ENCODE measurements around the gene DDAH2.

DNA sequence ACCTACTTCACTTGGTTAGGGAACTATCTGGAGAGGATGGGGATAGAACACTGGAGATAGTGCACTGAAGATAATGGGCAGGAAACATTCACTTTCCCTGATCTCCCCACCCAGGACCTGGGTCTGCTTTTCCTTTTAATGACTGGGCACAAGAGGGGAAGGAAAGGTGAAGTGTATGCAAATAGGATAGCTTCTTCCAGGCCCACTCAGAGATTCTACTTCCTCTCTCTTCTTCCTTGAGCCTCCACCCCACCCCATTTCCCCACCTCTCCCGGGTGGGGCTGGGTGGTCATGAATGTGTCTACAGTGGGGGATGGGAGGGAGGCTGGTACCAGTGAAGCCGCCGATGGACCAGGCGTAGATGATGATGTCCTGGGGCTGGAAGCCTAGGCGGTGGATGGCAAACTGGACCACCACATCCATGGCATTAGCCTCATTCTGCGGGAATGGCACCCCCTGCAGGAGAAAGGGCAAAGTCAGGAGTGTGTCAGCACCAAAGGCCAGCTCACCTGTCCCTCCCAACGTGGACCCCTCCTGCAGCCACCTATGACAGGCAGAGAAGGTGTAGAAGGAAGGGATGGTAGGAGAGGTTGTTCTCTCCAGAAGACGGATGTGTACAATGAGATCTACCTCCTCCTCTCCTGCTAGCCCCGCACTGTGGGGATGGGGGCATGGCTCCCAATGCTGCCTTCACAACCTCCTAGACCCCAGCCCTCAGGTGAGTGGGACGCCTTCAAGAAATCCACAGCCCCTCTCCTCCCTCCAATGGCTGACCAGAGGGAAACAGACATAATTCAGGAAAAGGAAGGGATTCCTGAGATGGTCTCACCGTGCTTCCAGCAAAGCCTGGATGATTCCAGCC is 39.6 kb downstream of the DDAH2 start:
- TF ChIP-seq, protein P1, sequence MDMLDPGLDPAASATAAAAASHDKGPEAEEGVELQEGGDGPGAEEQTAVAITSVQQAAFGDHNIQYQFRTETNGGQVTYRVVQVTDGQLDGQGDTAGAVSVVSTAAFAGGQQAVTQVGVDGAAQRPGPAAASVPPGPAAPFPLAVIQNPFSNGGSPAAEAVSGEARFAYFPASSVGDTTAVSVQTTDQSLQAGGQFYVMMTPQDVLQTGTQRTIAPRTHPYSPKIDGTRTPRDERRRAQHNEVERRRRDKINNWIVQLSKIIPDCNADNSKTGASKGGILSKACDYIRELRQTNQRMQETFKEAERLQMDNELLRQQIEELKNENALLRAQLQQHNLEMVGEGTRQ (IDR thresholded peaks at IDR 0.05; ENCODE audit: borderline replicate concordance, low read depth, low read length), result no peak
- TF ChIP-seq CREB1 (IDR thresholded peaks at IDR 0.05; ENCODE audit: low read depth) (no peak), POLR2AphosphoS5 (IDR thresholded peaks at IDR 0.05; ENCODE audit: low read length) (no peak), RELA (IDR thresholded peaks at IDR 0.05; ENCODE audit: borderline replicate concordance, partially characterized antibody) (no peak), SRF (IDR thresholded peaks at IDR 0.05; ENCODE audit: low read depth in 2 of 2, low read length in 2 of 2) (no peak)
- TF ChIP-seq, protein P2, sequence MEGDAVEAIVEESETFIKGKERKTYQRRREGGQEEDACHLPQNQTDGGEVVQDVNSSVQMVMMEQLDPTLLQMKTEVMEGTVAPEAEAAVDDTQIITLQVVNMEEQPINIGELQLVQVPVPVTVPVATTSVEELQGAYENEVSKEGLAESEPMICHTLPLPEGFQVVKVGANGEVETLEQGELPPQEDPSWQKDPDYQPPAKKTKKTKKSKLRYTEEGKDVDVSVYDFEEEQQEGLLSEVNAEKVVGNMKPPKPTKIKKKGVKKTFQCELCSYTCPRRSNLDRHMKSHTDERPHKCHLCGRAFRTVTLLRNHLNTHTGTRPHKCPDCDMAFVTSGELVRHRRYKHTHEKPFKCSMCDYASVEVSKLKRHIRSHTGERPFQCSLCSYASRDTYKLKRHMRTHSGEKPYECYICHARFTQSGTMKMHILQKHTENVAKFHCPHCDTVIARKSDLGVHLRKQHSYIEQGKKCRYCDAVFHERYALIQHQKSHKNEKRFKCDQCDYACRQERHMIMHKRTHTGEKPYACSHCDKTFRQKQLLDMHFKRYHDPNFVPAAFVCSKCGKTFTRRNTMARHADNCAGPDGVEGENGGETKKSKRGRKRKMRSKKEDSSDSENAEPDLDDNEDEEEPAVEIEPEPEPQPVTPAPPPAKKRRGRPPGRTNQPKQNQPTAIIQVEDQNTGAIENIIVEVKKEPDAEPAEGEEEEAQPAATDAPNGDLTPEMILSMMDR (IDR thresholded peaks at IDR 0.05 in 2 of 3, conservative IDR thresholded peaks at IDR 0.05 in 1 of 3; ENCODE audit: control insufficient read depth in 2 of 3, extremely low read depth in 1 of 3, insufficient read depth in 1 of 3, low read depth in 3 of 3, low read length in 3 of 3), result peak; percentile 21 to 39 (median 34); a peak in 3 of 6 replicates
